WTC11 (cell line): Measurements from ENCODE around the gene DSE.

Source experiments
- CBFB ChIP-seq: sonication (generic); formaldehyde crosslinking; IDR thresholded peaks from 2 replicates; pipeline ENCODE4 v1.8.1; 2022; ENCODE audit warnings: mild to moderate bottlenecking, low read depth, missing genetic modification reagents
- ESRRA ChIP-seq: sonication (generic); formaldehyde crosslinking; IDR thresholded peaks from 2 replicates; pipeline ENCODE4 v1.8.1; 2022; ENCODE audit warnings: mild to moderate bottlenecking, missing genetic modification reagents, borderline replicate concordance
- FOXK1 ChIP-seq: sonication (generic); formaldehyde crosslinking; IDR thresholded peaks from 2 replicates; pipeline ENCODE4 v1.8.0; 2022; ENCODE audit warnings: mild to moderate bottlenecking, moderate library complexity, missing genetic modification reagents
- JUN ChIP-seq: sonication (generic); formaldehyde crosslinking; IDR thresholded peaks from 2 replicates; pipeline ENCODE4 v1.8.0; 2023; ENCODE audit warnings: mild to moderate bottlenecking, missing genetic modification reagents
- NFYB ChIP-seq: sonication (generic); formaldehyde crosslinking; conservative IDR thresholded peaks from 2 replicates; pipeline ENCODE4 v1.8.0; 2022; ENCODE audit warnings: low read depth, missing genetic modification reagents
- NR2C2 ChIP-seq: sonication (generic); formaldehyde crosslinking; IDR thresholded peaks from 2 replicates; pipeline ENCODE4 v1.8.0; 2022; ENCODE audit warnings: mild to moderate bottlenecking, missing genetic modification reagents
- ZBTB21 ChIP-seq: sonication (generic); formaldehyde crosslinking; IDR thresholded peaks from 2 replicates; pipeline ENCODE4 v1.8.1; 2023; ENCODE audit warnings: mild to moderate bottlenecking, missing genetic modification reagents, borderline replicate concordance
- TF ChIP-seq, protein P1 (sequence below): fragments of 200-600 bp; IDR thresholded peaks from 2 replicates; pipeline ENCODE4 v1.8.0; 2022; ENCODE audit warnings: antibody characterized with exemption
- TF ChIP-seq, protein P2 (sequence below): sonication (generic); formaldehyde crosslinking; IDR thresholded peaks from 2 replicates; pipeline ENCODE4 v1.8.1; 2023; ENCODE audit warnings: mild to moderate bottlenecking, missing genetic modification reagents
- TF ChIP-seq, protein P3 (sequence below): sonication (generic); formaldehyde crosslinking; IDR thresholded peaks from 2 replicates; pipeline ENCODE4 v1.8.0; 2022; ENCODE audit warnings: mild to moderate bottlenecking, missing genetic modification reagents

DNA sequence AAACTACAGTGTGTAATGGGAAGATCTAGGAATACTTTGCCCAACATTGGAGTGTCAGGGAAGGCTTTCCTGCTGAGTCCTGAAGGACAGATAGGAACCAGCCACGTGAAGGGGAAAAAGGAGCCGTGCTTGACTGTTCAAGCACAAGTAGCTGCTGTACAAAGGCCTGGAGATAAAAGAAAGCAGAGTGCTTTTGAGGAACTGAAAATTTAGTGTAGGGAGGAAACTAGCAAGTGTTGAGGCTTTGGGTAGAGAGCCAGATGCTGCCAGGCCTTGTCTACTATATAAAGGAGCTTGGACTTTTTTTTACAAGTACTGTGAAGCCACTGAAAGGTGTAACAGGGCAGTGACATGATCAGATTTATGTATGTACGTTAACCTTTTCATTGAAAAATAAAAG, 39.0 kb downstream of the DSE start:
- TF ChIP-seq ESRRA, result no peak
- TF ChIP-seq, protein P1, sequence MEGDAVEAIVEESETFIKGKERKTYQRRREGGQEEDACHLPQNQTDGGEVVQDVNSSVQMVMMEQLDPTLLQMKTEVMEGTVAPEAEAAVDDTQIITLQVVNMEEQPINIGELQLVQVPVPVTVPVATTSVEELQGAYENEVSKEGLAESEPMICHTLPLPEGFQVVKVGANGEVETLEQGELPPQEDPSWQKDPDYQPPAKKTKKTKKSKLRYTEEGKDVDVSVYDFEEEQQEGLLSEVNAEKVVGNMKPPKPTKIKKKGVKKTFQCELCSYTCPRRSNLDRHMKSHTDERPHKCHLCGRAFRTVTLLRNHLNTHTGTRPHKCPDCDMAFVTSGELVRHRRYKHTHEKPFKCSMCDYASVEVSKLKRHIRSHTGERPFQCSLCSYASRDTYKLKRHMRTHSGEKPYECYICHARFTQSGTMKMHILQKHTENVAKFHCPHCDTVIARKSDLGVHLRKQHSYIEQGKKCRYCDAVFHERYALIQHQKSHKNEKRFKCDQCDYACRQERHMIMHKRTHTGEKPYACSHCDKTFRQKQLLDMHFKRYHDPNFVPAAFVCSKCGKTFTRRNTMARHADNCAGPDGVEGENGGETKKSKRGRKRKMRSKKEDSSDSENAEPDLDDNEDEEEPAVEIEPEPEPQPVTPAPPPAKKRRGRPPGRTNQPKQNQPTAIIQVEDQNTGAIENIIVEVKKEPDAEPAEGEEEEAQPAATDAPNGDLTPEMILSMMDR, result no peak
- no peak for TF ChIP-seq NR2C2 (CRISPR knock-in tag)
- no peak for TF ChIP-seq FOXK1 (CRISPR knock-in tag)
- no peak for TF ChIP-seq CBFB (CRISPR knock-in tag)
- no peak for TF ChIP-seq NFYB (CRISPR knock-in tag)
- TF ChIP-seq ZBTB21 (CRISPR knock-in tag), result no peak
- TF ChIP-seq, protein P2, sequence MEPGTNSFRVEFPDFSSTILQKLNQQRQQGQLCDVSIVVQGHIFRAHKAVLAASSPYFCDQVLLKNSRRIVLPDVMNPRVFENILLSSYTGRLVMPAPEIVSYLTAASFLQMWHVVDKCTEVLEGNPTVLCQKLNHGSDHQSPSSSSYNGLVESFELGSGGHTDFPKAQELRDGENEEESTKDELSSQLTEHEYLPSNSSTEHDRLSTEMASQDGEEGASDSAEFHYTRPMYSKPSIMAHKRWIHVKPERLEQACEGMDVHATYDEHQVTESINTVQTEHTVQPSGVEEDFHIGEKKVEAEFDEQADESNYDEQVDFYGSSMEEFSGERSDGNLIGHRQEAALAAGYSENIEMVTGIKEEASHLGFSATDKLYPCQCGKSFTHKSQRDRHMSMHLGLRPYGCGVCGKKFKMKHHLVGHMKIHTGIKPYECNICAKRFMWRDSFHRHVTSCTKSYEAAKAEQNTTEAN (CRISPR knock-in tag), result no peak
- no peak for TF ChIP-seq JUN (CRISPR knock-in tag)
- TF ChIP-seq, protein P3, sequence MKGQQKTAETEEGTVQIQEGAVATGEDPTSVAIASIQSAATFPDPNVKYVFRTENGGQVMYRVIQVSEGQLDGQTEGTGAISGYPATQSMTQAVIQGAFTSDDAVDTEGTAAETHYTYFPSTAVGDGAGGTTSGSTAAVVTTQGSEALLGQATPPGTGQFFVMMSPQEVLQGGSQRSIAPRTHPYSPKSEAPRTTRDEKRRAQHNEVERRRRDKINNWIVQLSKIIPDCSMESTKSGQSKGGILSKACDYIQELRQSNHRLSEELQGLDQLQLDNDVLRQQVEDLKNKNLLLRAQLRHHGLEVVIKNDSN (CRISPR knock-in tag), result no peak
